GM23338 (cell line): ENCODE results near the gene ASAP2. TPM values are rescaled to one million over a fixed set of nuclear protein-coding genes. Genes with fewer than 3 reads are reported as not detected.

Experiments
- ATAC-seq: fragments of 200-7000 bp; cut with Tn5 transposase; 3 replicates; pipeline ENCODE4 v1.9.1; 2020
- DNase-seq: peaks from one replicate; pipeline ENCODE4 v3.0.0-alpha.2; 2015; ENCODE audit warnings: low spot score
- H2AFZ ChIP-seq: fragments of 200-600 bp; sonication (generic); 2 replicates; pipeline ENCODE4 v1.8.0; 2016; ENCODE audit warnings: antibody characterized with exemption, mild to moderate bottlenecking, moderate library complexity
- H3F3A ChIP-seq: fragments of 200-600 bp; sonication (generic); replicated peaks from 2 replicates; pipeline ENCODE4 v1.8.0; 2017; ENCODE audit warnings: antibody characterized with exemption, mixed run types, low read depth
- H3K27ac ChIP-seq: fragments of 200-600 bp; sonication (generic); 2 replicates; pipeline ENCODE4 v1.6.1; 2016; ENCODE audit warnings: low read depth
- H3K27me3 ChIP-seq: fragments of 200-600 bp; sonication (generic); 2 replicates; pipeline ENCODE4 v1.8.0; 2016; ENCODE audit warnings: mild to moderate bottlenecking, mixed run types, moderate library complexity; ENCODE audit not compliant: insufficient read depth
- H3K36me3 ChIP-seq: fragments of 200-600 bp; sonication (generic); 2 replicates; pipeline ENCODE4 v1.8.0; 2016; ENCODE audit warnings: mild to moderate bottlenecking; ENCODE audit not compliant: insufficient read depth
- H3K4me1 ChIP-seq: fragments of 200-600 bp; sonication (generic); 2 replicates; pipeline ENCODE4 v1.8.0; 2016; ENCODE audit warnings: mild to moderate bottlenecking, moderate library complexity; ENCODE audit not compliant: insufficient read depth
- H3K4me2 ChIP-seq: fragments of 200-600 bp; sonication (generic); 2 replicates; pipeline ENCODE4 v1.7.1; 2017; ENCODE audit warnings: mixed run types
- H3K4me3 ChIP-seq: fragments of 200-600 bp; sonication (generic); 2 replicates; pipeline ENCODE4 v1.6.1; 2016; ENCODE audit warnings: mixed run types
- H3K79me2 ChIP-seq: fragments of 200-600 bp; sonication (generic); replicated peaks from 2 replicates; pipeline ENCODE4 v1.8.0; 2017; ENCODE audit warnings: mild to moderate bottlenecking; ENCODE audit not compliant: insufficient read depth
- H3K9me2 ChIP-seq: fragments of 200-600 bp; sonication (generic); 2 replicates; pipeline ENCODE4 v1.8.0; 2017; ENCODE audit not compliant: insufficient read depth
- H4K20me1 ChIP-seq: fragments of 200-600 bp; sonication (generic); replicated peaks from 2 replicates; pipeline ENCODE4 v1.8.0; 2017; ENCODE audit warnings: mild to moderate bottlenecking; ENCODE audit not compliant: insufficient read depth
- H3K27ac Mint-ChIP-seq: 2 replicates; pipeline ENCODE4 v1.8.0; 2020; ENCODE audit warnings: inconsistent platforms, mild to moderate bottlenecking, moderate library complexity, mixed read lengths
- H3K27me3 Mint-ChIP-seq: 3 replicates; pipeline ENCODE4 v1.8.0; 2022; ENCODE audit warnings: low read depth, mild to moderate bottlenecking, moderate library complexity, mixed read lengths, inconsistent platforms; ENCODE audit not compliant: insufficient read depth, poor library complexity
- H3K36me3 Mint-ChIP-seq: 3 replicates; pipeline ENCODE4 v1.8.0; 2021; ENCODE audit warnings: low read depth, mild to moderate bottlenecking, inconsistent platforms, moderate library complexity, mixed read lengths
- H3K4me1 Mint-ChIP-seq: 3 replicates; pipeline ENCODE4 v1.8.0; 2020; ENCODE audit warnings: mild to moderate bottlenecking, inconsistent platforms, mixed read lengths
- H3K4me3 Mint-ChIP-seq: 3 replicates; pipeline ENCODE4 v1.8.0; 2021; ENCODE audit warnings: moderate library complexity, mild to moderate bottlenecking, inconsistent platforms, mixed read lengths
- H3K9me3 Mint-ChIP-seq: 3 replicates; pipeline ENCODE4 v1.8.0; 2020; ENCODE audit warnings: moderate library complexity, mild to moderate bottlenecking, inconsistent platforms, mixed read lengths
- CREB1 ChIP-seq: fragments of 250-450 bp; sonication (Bioruptor Pico); IDR thresholded peaks from 2 replicates; pipeline ENCODE4 v1.5.0; 2020; ENCODE audit warnings: low read depth, mild to moderate bottlenecking, moderate library complexity
- CTCF ChIP-seq, 2 experiments: fragments of 200-600 bp in 1 of 2; sonication (generic) in 1 of 2; conservative IDR thresholded peaks; 2 replicates each; pipeline versions ENCODE4 v1.5.1 to v1.6.1; 2016 to 2017; ENCODE audit warnings: antibody characterized with exemption in 2 of 2, low read depth in 2 of 2, mild to moderate bottlenecking in 2 of 2, moderate library complexity in 1 of 2
- ETS1 ChIP-seq: IDR thresholded peaks from 2 replicates; pipeline ENCODE4 v1.6.1; 2016; ENCODE audit warnings: antibody characterized with exemption
- EZH2 ChIP-seq: fragments of 200-600 bp; sonication (generic); IDR thresholded peaks from one replicate; pipeline ENCODE4 v1.8.0; 2017; ENCODE audit warnings: antibody characterized with exemption, mild to moderate bottlenecking, low read depth; ENCODE audit not compliant: unreplicated experiment
- EZH2phosphoT487 ChIP-seq: fragments of 200-600 bp; sonication (generic); IDR thresholded peaks from one replicate; pipeline ENCODE4 v1.8.1; 2018; ENCODE audit warnings: antibody characterized with exemption; ENCODE audit not compliant: unreplicated experiment
- JUNB ChIP-seq: IDR thresholded peaks from one replicate; pipeline ENCODE4 v1.6.1; 2016; ENCODE audit warnings: antibody characterized with exemption; ENCODE audit not compliant: unreplicated experiment
- NANOG ChIP-seq: IDR thresholded peaks from 2 replicates; pipeline ENCODE4 v1.6.1; 2016; ENCODE audit warnings: antibody characterized with exemption, borderline replicate concordance
- POLR2AphosphoS5 ChIP-seq: IDR thresholded peaks from 2 replicates; pipeline ENCODE4 v1.6.1; 2016; ENCODE audit warnings: antibody characterized with exemption, low read depth
- REST ChIP-seq: IDR thresholded peaks from one replicate; pipeline ENCODE4 v1.6.1; 2018; ENCODE audit warnings: antibody characterized with exemption; ENCODE audit not compliant: unreplicated experiment
- ZNF114 ChIP-seq: fragments of 250-450 bp; sonication (Bioruptor Pico); IDR thresholded peaks from 2 replicates; pipeline ENCODE4 v1.5.0; 2020; ENCODE audit warnings: mild to moderate bottlenecking, moderate library complexity
- ZNF331 ChIP-seq: fragments of 250-450 bp; sonication (Bioruptor Pico); IDR thresholded peaks from 2 replicates; pipeline ENCODE4 v1.5.0; 2020; ENCODE audit warnings: low read depth, mild to moderate bottlenecking, moderate library complexity
- polyA plus RNA-seq: library from polyadenylated mRNA; unstranded; fragments of >200 nt; fragmentation: Nextera tagmentation; extraction: Ambion mirVana; gene quantifications from 2 replicates; pipeline ENCODE4 v1.2.1, GENCODE V29; 2016
- total RNA-seq: library from RNA; depleted of rRNA; stranded (reverse); fragments of >200 nt; shearing (Covaris generic); gene quantifications from 2 replicates; pipeline ENCODE4 v1.2.3, GENCODE V29; 2014

Gene ASAP2
- total and polyA plus RNA-seq, 2 experiments from 2014 or later = 2.6 to 15.6 TPM

GRCh38 chr2:9213477-9214051 is 7.0 kb downstream of the ASAP2 start:
- peaks cover 28% of the 10 kb centered on the region for H3K4me1 ChIP-seq
- peaks cover 11% of the 10 kb centered on the region for H3K36me3 Mint-ChIP-seq
- no peak overlapping the region for H2AFZ ChIP-seq
- H3K4me3 ChIP-seq = no peak overlapping the region
- H3K4me1 Mint-ChIP-seq = peaks cover 38% of the 10 kb centered on the region
- DNase-seq = no peak
- H3K4me2 ChIP-seq = no peak overlapping the region
- peaks cover 7% of the 10 kb centered on the region for H3K27me3 Mint-ChIP-seq
- TF ChIP-seq EZH2 (no peak), ZNF331 (CRISPR knock-in tag) (no peak)
- no peak overlapping the region for H3K27ac Mint-ChIP-seq
- no peak overlapping the region for H3K4me3 Mint-ChIP-seq
- H3F3A ChIP-seq = no peaks in the 10 kb centered on the region
- no peaks in the 10 kb centered on the region for H3K9me3 Mint-ChIP-seq
- no peaks in the 10 kb centered on the region for H3K9me2 ChIP-seq
- H4K20me1 ChIP-seq = peaks cover 64% of the 10 kb centered on the region
- peaks cover 67% of the 10 kb centered on the region for H3K79me2 ChIP-seq
- H3K36me3 ChIP-seq = no peaks in the 10 kb centered on the region
- H3K27ac ChIP-seq = no peak overlapping the region
- peaks cover 6% of the 10 kb centered on the region; the same call in 1 of the 2 replicates for H3K27me3 ChIP-seq
- ATAC-seq = no peak

GRCh38 chr2:9214873-9215272 is 8.3 kb downstream of the ASAP2 start:
- peaks cover 8% of the 10 kb centered on the region for H3K27me3 ChIP-seq
- Mint-ChIP-seq H3K4me3 (no peak overlapping the region), H3K36me3 (peaks cover 9% of the 10 kb centered on the region), H3K27ac (no peak overlapping the region), H3K9me3 (no peaks in the 10 kb centered on the region), H3K4me1 (peaks cover 33% of the 10 kb centered on the region), H3K27me3 (peaks cover 11% of the 10 kb centered on the region)
- H3K36me3 ChIP-seq = no peaks in the 10 kb centered on the region
- H3K4me2 ChIP-seq = no peak overlapping the region
- ATAC-seq (no peak), DNase-seq (no peak)
- no peaks in the 10 kb centered on the region for H3F3A ChIP-seq
- no peak overlapping the region for H2AFZ ChIP-seq
- peaks cover 65% of the 10 kb centered on the region for H4K20me1 ChIP-seq
- no peak overlapping the region for H3K4me3 ChIP-seq
- H3K27ac ChIP-seq = no peak overlapping the region
- peaks cover 67% of the 10 kb centered on the region for H3K79me2 ChIP-seq
- H3K4me1 ChIP-seq = peaks cover 21% of the 10 kb centered on the region
- H3K9me2 ChIP-seq = no peaks in the 10 kb centered on the region
- TF ChIP-seq NANOG (no peak), EZH2 (no peak), JUNB (no peak), EZH2phosphoT487 (no peak), CREB1 (CRISPR knock-in tag) (no peak), REST (no peak), CTCF (conservative IDR thresholded peaks at IDR 0.05; ENCODE audit: low read depth in 2 of 2) (no peak), ETS1 (no peak), ZNF114 (CRISPR knock-in tag) (no peak), POLR2AphosphoS5 (no peak)
